Measurements from ENCODE around the gene DNM2.

DNA sequence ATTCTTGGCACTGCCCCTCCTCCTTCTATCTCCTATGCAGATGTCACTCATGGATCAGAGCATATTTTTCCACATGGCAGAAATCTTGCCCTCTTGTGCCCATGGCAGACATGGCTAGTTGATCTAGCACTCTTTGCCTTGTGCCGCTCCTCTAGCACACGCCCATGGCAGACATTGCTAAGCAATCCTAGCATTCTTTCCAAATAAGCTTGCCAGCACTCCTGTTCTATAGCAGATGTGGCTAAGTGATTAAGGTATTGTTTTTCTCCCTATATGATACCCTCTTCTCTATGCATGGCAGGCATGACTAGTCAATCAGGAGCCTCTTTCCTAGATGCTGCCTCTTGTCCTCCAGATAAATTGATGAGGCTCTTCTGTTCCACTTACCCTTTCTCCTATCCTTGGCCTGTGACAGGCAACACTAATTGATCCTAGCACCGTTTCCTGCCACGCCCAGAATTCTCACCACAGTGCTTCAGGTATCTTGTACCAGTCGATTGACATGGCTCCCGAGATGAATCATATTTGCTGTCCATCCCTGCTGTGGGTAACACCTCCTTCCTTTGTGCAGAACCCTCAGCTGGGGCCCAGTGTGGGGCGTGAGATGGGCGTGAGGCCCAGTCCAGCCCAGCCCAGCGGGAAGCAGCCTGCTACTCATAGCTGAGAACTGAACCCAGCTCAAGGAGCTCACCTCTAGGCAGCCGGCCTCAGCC, 91.2 kb downstream of the DNM2 start:
- TF ChIP-seq, protein P1, sequence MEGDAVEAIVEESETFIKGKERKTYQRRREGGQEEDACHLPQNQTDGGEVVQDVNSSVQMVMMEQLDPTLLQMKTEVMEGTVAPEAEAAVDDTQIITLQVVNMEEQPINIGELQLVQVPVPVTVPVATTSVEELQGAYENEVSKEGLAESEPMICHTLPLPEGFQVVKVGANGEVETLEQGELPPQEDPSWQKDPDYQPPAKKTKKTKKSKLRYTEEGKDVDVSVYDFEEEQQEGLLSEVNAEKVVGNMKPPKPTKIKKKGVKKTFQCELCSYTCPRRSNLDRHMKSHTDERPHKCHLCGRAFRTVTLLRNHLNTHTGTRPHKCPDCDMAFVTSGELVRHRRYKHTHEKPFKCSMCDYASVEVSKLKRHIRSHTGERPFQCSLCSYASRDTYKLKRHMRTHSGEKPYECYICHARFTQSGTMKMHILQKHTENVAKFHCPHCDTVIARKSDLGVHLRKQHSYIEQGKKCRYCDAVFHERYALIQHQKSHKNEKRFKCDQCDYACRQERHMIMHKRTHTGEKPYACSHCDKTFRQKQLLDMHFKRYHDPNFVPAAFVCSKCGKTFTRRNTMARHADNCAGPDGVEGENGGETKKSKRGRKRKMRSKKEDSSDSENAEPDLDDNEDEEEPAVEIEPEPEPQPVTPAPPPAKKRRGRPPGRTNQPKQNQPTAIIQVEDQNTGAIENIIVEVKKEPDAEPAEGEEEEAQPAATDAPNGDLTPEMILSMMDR (IDR thresholded peaks at IDR 0.05) = no peak
- TF ChIP-seq POLR2A (IDR thresholded peaks at IDR 0.05) = no peak
- no peak for TF ChIP-seq POLR2AphosphoS5 (IDR thresholded peaks at IDR 0.05)
- TF ChIP-seq EP300 (IDR thresholded peaks at IDR 0.05) = no peak
